GM12878 (cell line): ENCODE measurements around the gene MSH5. TPM values are rescaled to one million over a fixed set of nuclear protein-coding genes. Genes with fewer than 3 reads are reported as not detected.

ENCODE experiments used
- E4F1 ChIP-seq: fragments of 450-650 bp; IDR thresholded peaks from 2 replicates; pipeline ENCODE4 v1.6.1; 2018; ENCODE audit warnings: borderline replicate concordance, mild to moderate bottlenecking; ENCODE audit not compliant: partially characterized antibody
- FOXK2 ChIP-seq: fragments of 450-650 bp; IDR thresholded peaks from 2 replicates; pipeline ENCODE4 v1.6.1; 2017; ENCODE audit warnings: mild to moderate bottlenecking, moderate library complexity
- IKZF1 ChIP-seq: fragments of 450-650 bp; conservative IDR thresholded peaks from 2 replicates; pipeline ENCODE4 v1.6.1; 2017; ENCODE audit warnings: antibody characterized with exemption, mild to moderate bottlenecking
- MEF2A ChIP-seq: IDR thresholded peaks from 2 replicates; pipeline ENCODE4 v1.6.1; 2011; ENCODE audit warnings: low read depth, mild to moderate bottlenecking, low read length, moderate library complexity; ENCODE audit not compliant: insufficient read depth
- RAD51 ChIP-seq: fragments of 450-650 bp; IDR thresholded peaks from 2 replicates; pipeline ENCODE4 v1.6.1; 2016; ENCODE audit warnings: moderate library complexity, mild to moderate bottlenecking, inconsistent platforms
- TCF12 ChIP-seq: IDR thresholded peaks from 2 replicates; pipeline ENCODE4 v1.6.1; 2011; ENCODE audit warnings: low read depth, mild to moderate bottlenecking, low read length
- polyA plus RNA-seq, 11 experiments: library from polyadenylated mRNA; depleted of rRNA in 4 of 11; unstranded in 6 of 11; stranded (reverse) in 5 of 11; fragments of >200 nt; fragmentation: Nextera tagmentation in 4 of 11; fragmentation: Illumina TruSeq in 1 of 11; extraction: Ambion mirVana in 4 of 11; extraction: Trizol in 1 of 11; gene quantifications; 1 replicate in 1 of 11; 2 replicates in 10 of 11; pipeline versions ENCODE4 v1.2.1 to v1.2.3, GENCODE V29; 2011 to 2016; ENCODE audit warnings: inconsistent platforms in 2 of 11, missing spikeins in 2 of 11, low read depth in 1 of 11
- total RNA-seq, 4 experiments: library from RNA; depleted of rRNA in 3 of 4; stranded (reverse); fragments of >200 nt in 3 of 4; fragmentation: Illumina TruSeq in 1 of 4; extraction: Trizol in 1 of 4; gene quantifications; 2 replicates each; pipeline versions ENCODE4 v1.2.1 to v1.2.3, GENCODE V29; 2013 to 2021
- TF ChIP-seq, protein P1 (sequence below): fragments of 450-650 bp; IDR thresholded peaks from 2 replicates; pipeline ENCODE4 v1.6.1; 2016; ENCODE audit warnings: mild to moderate bottlenecking
- TF ChIP-seq, protein P2 (sequence below): fragments of 450-650 bp; IDR thresholded peaks from 2 replicates; pipeline ENCODE4 v1.6.1; 2017; ENCODE audit warnings: low read depth, mild to moderate bottlenecking, moderate library complexity

The MSH5 gene
- total and polyA plus RNA-seq, 10 of the 15 experiments (the other 5 are each of a cell fraction or from before 2014, with no cell fraction given), result 9.1 to 52.7 (median 30.0) TPM

GRCh38 chr6:31725502-31726350 is 14.1 kb upstream of the MSH5 start (continued):
- TF ChIP-seq E4F1 (no peak), RAD51 (no peak), FOXK2 (no peak), IKZF1 (no peak), MEF2A (no peak), TCF12 (no peak)
- TF ChIP-seq, protein P1, sequence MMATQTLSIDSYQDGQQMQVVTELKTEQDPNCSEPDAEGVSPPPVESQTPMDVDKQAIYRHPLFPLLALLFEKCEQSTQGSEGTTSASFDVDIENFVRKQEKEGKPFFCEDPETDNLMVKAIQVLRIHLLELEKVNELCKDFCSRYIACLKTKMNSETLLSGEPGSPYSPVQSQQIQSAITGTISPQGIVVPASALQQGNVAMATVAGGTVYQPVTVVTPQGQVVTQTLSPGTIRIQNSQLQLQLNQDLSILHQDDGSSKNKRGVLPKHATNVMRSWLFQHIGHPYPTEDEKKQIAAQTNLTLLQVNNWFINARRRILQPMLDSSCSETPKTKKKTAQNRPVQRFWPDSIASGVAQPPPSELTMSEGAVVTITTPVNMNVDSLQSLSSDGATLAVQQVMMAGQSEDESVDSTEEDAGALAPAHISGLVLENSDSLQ, result no peak
- TF ChIP-seq, protein P2, sequence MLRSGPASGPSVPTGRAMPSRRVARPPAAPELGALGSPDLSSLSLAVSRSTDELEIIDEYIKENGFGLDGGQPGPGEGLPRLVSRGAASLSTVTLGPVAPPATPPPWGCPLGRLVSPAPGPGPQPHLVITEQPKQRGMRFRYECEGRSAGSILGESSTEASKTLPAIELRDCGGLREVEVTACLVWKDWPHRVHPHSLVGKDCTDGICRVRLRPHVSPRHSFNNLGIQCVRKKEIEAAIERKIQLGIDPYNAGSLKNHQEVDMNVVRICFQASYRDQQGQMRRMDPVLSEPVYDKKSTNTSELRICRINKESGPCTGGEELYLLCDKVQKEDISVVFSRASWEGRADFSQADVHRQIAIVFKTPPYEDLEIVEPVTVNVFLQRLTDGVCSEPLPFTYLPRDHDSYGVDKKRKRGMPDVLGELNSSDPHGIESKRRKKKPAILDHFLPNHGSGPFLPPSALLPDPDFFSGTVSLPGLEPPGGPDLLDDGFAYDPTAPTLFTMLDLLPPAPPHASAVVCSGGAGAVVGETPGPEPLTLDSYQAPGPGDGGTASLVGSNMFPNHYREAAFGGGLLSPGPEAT, result no peak
